H1 (cell line): ENCODE results near the gene CREG2. TPM values are rescaled to one million over a fixed set of nuclear protein-coding genes. Genes with fewer than 3 reads are reported as not detected.

Source experiments
- ASH2L ChIP-seq: fragments of 200-600, 300-600 bp; sonication (generic); IDR thresholded peaks from one replicate; pipeline ENCODE4 v1.7.1; 2017; ENCODE audit warnings: low read length
- NANOG ChIP-seq: IDR thresholded peaks from 2 replicates; pipeline ENCODE4 v1.6.1; 2011; ENCODE audit warnings: low read length, low read depth, mild to moderate bottlenecking, inconsistent platforms; ENCODE audit not compliant: insufficient read depth, poor library complexity, severe bottlenecking
- polyA plus RNA-seq, 7 experiments: library from polyadenylated mRNA; depleted of rRNA in 3 of 7; stranded (reverse) in 5 of 7; unstranded in 2 of 7; fragments of >200 nt in 5 of 7; fragments of 200-250 nt in 2 of 7; gene quantifications; 1 replicate in 5 of 7; 2 replicates in 1 of 7; 4 replicates in 1 of 7; pipeline versions ENCODE4 v1.2.1 to v1.2.3, GENCODE V29; 2011 to 2013; ENCODE audit warnings: missing spikeins in 2 of 7, mixed read lengths in 2 of 7
- total RNA-seq: library from RNA; stranded (reverse); fragmentation: NEBNext Ultra II Directional; extraction: Animal tissue kit (Norgen Biotek cat#: 25700); gene quantifications from 2 replicates; pipeline ENCODE4 v1.2.1, GENCODE V29; 2021

The CREG2 gene
- total and polyA plus RNA-seq, 2 of the 8 experiments (the other 6 are each of a cell fraction or from before 2014, with no cell fraction given), result 2.0 to 2.2 TPM

- TF ChIP-seq ASH2L, result no peak
- TF ChIP-seq NANOG, result no peak
- TF ChIP-seq, all 59 proteins: peak for 0
Measured at GRCh38 chr2:101356521-101356920, 30.8 kb downstream of the CREG2 start (continued).
